ENCODE results near the gene MYH14.

DNA sequence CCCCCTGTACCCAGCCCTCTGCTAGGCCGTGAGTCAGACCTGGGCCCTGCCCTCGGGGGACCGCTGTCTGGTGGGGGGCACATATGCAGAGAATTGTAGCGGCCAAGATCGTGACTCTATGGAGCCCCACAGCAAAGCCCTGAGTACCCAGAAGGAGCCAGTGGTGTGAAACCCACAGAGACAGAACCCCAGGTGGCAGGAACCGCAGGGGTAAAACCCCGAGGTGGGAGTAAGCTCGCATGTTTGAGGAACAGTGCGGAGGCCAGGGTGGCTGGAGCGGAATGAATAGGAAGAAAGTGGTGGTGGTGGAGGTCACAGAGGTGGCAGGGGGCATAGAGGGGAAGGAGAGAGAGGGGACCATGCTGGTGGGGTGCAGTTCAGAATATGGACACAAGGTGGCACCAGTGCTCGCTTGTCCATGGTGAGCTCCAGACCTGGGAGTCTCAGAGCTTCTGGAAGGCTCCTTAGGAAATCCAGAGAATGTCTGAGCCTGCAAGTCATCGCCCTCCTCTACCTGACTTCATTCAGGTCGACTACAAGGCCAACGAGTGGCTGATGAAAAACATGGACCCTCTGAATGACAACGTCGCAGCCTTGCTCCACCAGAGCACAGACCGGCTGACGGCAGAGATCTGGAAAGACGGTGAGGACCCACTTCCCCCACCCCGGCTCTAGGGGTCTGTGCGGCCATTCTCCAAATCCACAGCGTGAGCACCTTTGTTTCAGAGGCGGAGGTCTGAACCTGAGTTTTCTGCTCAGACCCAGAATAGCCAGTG, 48.9 kb downstream of the MYH14 start:
- TF ChIP-seq CTCF (IDR thresholded peaks at IDR 0.05 in 2 of 3, conservative IDR thresholded peaks at IDR 0.05 in 1 of 3; ENCODE audit: control insufficient read depth in 2 of 3, extremely low read depth in 1 of 3, insufficient read depth in 1 of 3, low read depth in 3 of 3, low read length in 3 of 3) = peak; percentile 38 to 57 (median 43); a peak in 5 of 6 replicates
- no peak for TF ChIP-seq MXI1 (IDR thresholded peaks at IDR 0.05; ENCODE audit: low read depth, low read length)
- TF ChIP-seq POLR2AphosphoS5 (IDR thresholded peaks at IDR 0.05; ENCODE audit: low read length) = no peak
- TF ChIP-seq YBX1 (IDR thresholded peaks at IDR 0.05) = no peak
- no peak for TF ChIP-seq RCOR1 (conservative IDR thresholded peaks at IDR 0.05; ENCODE audit: low read depth, low read length)
- no peak for TF ChIP-seq GATAD2B (conservative IDR thresholded peaks at IDR 0.05; ENCODE audit: low read depth)

Data from GM12878 (cell line).